Activated naive CD8-positive, alpha-beta T cell treated with anti-CD3 and anti-CD28 coated beads, Interleukin-2, amount 50 U/mL, for 16 hours (primary cell): ENCODE results near the gene ZNF813.
"Not testable (repeated sequence)": the region's sequence is repeated elsewhere in the genome, so short reads cannot be mapped to it uniquely, and the experiment has no call there.

Experiments
- DNase-seq: peaks from one replicate; pipeline ENCODE4 v3.0.0-alpha.2; 2020; ENCODE audit warnings: low read depth, low spot score

The ZNF813 gene

GRCh38 chr19:53483751-53484150, 16.2 kb downstream of the ZNF813 start:
- not testable (repeated sequence) for DNase-seq

- no peak for DNase-seq
Observed at GRCh38 chr19:53485046-53486004, 17.8 kb downstream of the ZNF813 start.

- DNase-seq: no peak
Observed at GRCh38 chr19:53492153-53492552, 24.6 kb downstream of the ZNF813 start.

GRCh38 chr19:53497311-53498023, 29.9 kb downstream of the ZNF813 start:
- DNase-seq: not testable (repeated sequence)

GRCh38 chr19:53498024-53498395, 30.5 kb downstream of the ZNF813 start:
- DNase-seq: not testable (repeated sequence)

- not testable (repeated sequence) for DNase-seq
Observed at GRCh38 chr19:53503151-53503550, 35.6 kb downstream of the ZNF813 start.

GRCh38 chr19:53503671-53504364, 36.3 kb downstream of the ZNF813 start:
- not testable (repeated sequence) for DNase-seq

GRCh38 chr19:53504365-53504703, 36.8 kb downstream of the ZNF813 start:
- not testable (repeated sequence) for DNase-seq

GRCh38 chr19:53504885-53505284, 37.4 kb downstream of the ZNF813 start:
- no peak for DNase-seq

- DNase-seq: no peak
Observed at GRCh38 chr19:53506728-53507127, 39.2 kb downstream of the ZNF813 start.

GRCh38 chr19:53507523-53508442, 40.2 kb downstream of the ZNF813 start:
- DNase-seq: no peak

- DNase-seq: no peak
Observed at GRCh38 chr19:53509443-53509842, 41.9 kb downstream of the ZNF813 start.

GRCh38 chr19:53509845-53510244, 42.3 kb downstream of the ZNF813 start:
- no peak for DNase-seq

- no peak for DNase-seq
Observed at GRCh38 chr19:53511357-53511756, 43.8 kb downstream of the ZNF813 start.

GRCh38 chr19:53511933-53512374, 44.4 kb downstream of the ZNF813 start:
- DNase-seq: no peak

GRCh38 chr19:53515047-53515446, 47.5 kb downstream of the ZNF813 start:
- not testable (repeated sequence) for DNase-seq

- no peak for DNase-seq
Observed at GRCh38 chr19:53517114-53517741, 49.7 kb downstream of the ZNF813 start.

- DNase-seq: no peak
Observed at GRCh38 chr19:53518121-53518520, 50.6 kb downstream of the ZNF813 start.

GRCh38 chr19:53518716-53519115, 51.2 kb downstream of the ZNF813 start:
- no peak for DNase-seq

- no peak for DNase-seq
Observed at GRCh38 chr19:53519446-53519845, 51.9 kb downstream of the ZNF813 start.

GRCh38 chr19:53520163-53520546, 52.6 kb downstream of the ZNF813 start:
- DNase-seq: no peak
